ENCODE measurements around the gene NAA25. TPM values are rescaled to one million over a fixed set of nuclear protein-coding genes. Genes with fewer than 3 reads are reported as not detected.

The NAA25 gene
- total and polyA plus RNA-seq, 9 of the 15 experiments (the other 6 are each of a cell fraction or from before 2014, with no cell fraction given) = 26.6 to 59.6 (median 48.9) TPM

DNA sequence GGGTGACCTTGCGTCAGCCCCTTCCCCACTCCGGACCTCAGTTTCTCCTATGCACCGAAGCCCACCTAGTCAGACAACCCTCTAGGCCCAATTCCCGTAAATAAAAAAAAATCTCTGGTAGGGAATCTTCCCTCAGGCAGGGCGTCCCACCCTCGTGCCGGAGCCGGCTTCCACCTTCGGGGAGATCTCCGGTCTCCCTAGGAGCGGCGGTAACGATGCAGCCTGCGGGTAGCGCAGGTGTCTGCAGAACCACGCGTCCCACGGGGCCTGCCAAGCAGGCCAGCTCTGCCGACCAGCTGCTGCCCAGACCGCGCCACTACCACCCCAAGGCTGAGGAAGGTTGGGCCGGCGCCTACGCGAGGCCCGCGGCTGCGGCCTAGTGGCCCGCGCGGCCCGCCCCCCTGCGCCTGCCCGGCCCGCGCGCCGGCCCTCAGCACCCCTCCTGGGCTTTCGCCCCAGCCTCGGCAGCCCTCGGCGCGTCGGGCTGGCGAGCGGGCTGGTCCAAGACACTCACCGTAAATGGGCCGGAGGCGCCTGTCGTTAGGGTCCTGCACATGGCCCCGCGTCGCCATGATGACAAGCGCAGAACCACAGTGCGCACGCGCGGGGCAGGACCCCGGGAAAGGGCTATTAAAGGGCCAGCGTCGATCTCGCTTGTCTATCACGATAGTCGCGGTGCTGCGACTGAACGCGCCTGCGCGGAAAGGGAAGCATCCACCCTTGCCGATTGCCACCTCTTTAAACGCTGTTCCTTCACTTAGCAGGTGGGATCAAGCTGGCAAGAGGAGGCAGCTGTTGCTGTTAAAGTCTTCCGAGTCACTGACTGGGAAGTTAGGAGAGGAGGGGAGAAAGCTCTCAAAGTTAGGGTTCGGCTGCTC, at the start of gene NAA25 (continued):
- TF ChIP-seq ESRRA (IDR thresholded peaks at IDR 0.05; ENCODE audit: borderline replicate concordance, low read depth) (no peak), MAX (CRISPR knock-in tag; IDR thresholded peaks at IDR 0.05) (peak; percentile 87), GATAD2B (IDR thresholded peaks at IDR 0.05; ENCODE audit: borderline replicate concordance) (peak; percentile 91), HDAC6 (IDR thresholded peaks at IDR 0.05; ENCODE audit: low read depth, low read length) (no peak), ZNF57 (CRISPR knock-in tag; IDR thresholded peaks at IDR 0.05) (no peak), ERF (CRISPR knock-in tag; IDR thresholded peaks at IDR 0.05) (no peak), MCM3 (IDR thresholded peaks at IDR 0.05) (no peak), ZFP36 (IDR thresholded peaks at IDR 0.05; ENCODE audit: low read depth, low read length, partially characterized antibody) (no peak), CHCHD3 (CRISPR knock-in tag; IDR thresholded peaks at IDR 0.05) (no peak), HSF4 (CRISPR knock-in tag; IDR thresholded peaks at IDR 0.05; ENCODE audit: borderline replicate concordance) (no peak), ZNF586 (CRISPR knock-in tag; conservative IDR thresholded peaks at IDR 0.05) (no peak), ZNF780A (CRISPR knock-in tag; IDR thresholded peaks at IDR 0.05) (no peak), NCOA1 (IDR thresholded peaks at IDR 0.05; ENCODE audit: low read depth) (no peak; the same call in 1 of the 2 replicates), KHSRP (IDR thresholded peaks at IDR 0.05) (no peak), POU5F1 (IDR thresholded peaks at IDR 0.05; ENCODE audit: borderline replicate concordance, low read depth, low read length, partially characterized antibody) (no peak), SIN3B (IDR thresholded peaks at IDR 0.05; ENCODE audit: low read depth) (peak; percentile 88), HNRNPLL (IDR thresholded peaks at IDR 0.05; ENCODE audit: low read depth, low read length, poor library complexity, severe bottlenecking) (no peak), WHSC1 (IDR thresholded peaks at IDR 0.05; ENCODE audit: low read length) (no peak), KLF13 (tag; IDR thresholded peaks at IDR 0.05; ENCODE audit: borderline replicate concordance, low read depth) (peak; percentile 65; the same call in 1 of the 2 replicates), CBX3 (IDR thresholded peaks at IDR 0.05; ENCODE audit: borderline replicate concordance in 1 of 2, low read length in 2 of 2) (no peak), NFIC (IDR thresholded peaks at IDR 0.05) (no peak; the same call in 1 of the 2 replicates), EP300 (IDR thresholded peaks at IDR 0.05; ENCODE audit: low read length) (0 out of 2 replicates have a peak, but pooled peaks have one; percentile 4), ZNF282 (CRISPR knock-in tag; IDR thresholded peaks at IDR 0.05) (no peak), ASH1L (IDR thresholded peaks at IDR 0.05; ENCODE audit: borderline replicate concordance, low read depth, partially characterized antibody) (no peak), ARNT (IDR thresholded peaks at IDR 0.05) (0 out of 4 replicates have a peak, but pooled peaks of 1 of the 2 experiments have one; percentile 1)
- TF ChIP-seq, protein P1, sequence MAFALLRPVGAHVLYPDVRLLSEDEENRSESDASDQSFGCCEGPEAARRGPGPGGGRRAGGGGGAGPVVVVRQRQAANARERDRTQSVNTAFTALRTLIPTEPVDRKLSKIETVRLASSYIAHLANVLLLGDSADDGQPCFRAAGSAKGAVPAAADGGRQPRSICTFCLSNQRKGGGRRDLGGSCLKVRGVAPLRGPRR (CRISPR knock-in tag; IDR thresholded peaks at IDR 0.05) = no peak
- TF ChIP-seq, protein P2, sequence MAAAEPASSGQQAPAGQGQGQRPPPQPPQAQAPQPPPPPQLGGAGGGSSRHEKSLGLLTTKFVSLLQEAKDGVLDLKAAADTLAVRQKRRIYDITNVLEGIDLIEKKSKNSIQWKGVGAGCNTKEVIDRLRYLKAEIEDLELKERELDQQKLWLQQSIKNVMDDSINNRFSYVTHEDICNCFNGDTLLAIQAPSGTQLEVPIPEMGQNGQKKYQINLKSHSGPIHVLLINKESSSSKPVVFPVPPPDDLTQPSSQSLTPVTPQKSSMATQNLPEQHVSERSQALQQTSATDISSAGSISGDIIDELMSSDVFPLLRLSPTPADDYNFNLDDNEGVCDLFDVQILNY (CRISPR knock-in tag; IDR thresholded peaks at IDR 0.05) = no peak; the same call in 1 of the 2 replicates
